ENCODE data around the gene ETFB. TPM values are rescaled to one million over a fixed set of nuclear protein-coding genes. Genes with fewer than 3 reads are reported as not detected.

ETFB gene
- total RNA-seq, 4 donors from 2014 or later, result 125 to 305 (median 154) TPM

GRCh38 chr19:51357952-51358351, 8.2 kb downstream of the ETFB start:
- no peak overlapping the region for H3K27ac ChIP-seq
- no peaks in the 10 kb centered on the region for H3K9me3 ChIP-seq
- no peak overlapping the region for H3K4me3 ChIP-seq
- peaks cover 0 to 5% (median 0%) of the 10 kb centered on the region in 3 donors for H3K36me3 ChIP-seq
- H3K4me1 ChIP-seq, result peaks cover 0 to 7% (median 4%) of the 10 kb centered on the region in 4 donors
- no peak for DNase-seq
- TF ChIP-seq CTCF (IDR thresholded peaks at IDR 0.05), result no peak
- no peak for TF ChIP-seq POLR2A (IDR thresholded peaks at IDR 0.05)
- no peaks in the 10 kb centered on the region for H3K27me3 ChIP-seq

- Histone ChIP-seq H3K36me3 (peaks cover 0 to 22% (median 0%) of the 10 kb centered on the region in 3 donors), H3K27me3 (no peaks in the 10 kb centered on the region), H3K4me1 (no peaks in the 10 kb centered on the region), H3K9me3 (no peaks in the 10 kb centered on the region), H3K27ac (no peak overlapping the region), H3K4me3 (no peak overlapping the region)
- no peak for DNase-seq
- no peak for TF ChIP-seq CTCF (IDR thresholded peaks at IDR 0.05)
- TF ChIP-seq POLR2A (IDR thresholded peaks at IDR 0.05), result no peak
These were observed 9.9 kb downstream of the ETFB start for GRCh38 chr19:51356159-51356801.

GRCh38 chr19:51354742-51355148, 11.4 kb downstream of the ETFB start:
- H3K27ac ChIP-seq, result no peak overlapping the region
- no peaks in the 10 kb centered on the region for H3K27me3 ChIP-seq
- no peaks in the 10 kb centered on the region for H3K4me1 ChIP-seq
- H3K4me3 ChIP-seq, result no peak overlapping the region
- H3K9me3 ChIP-seq, result no peaks in the 10 kb centered on the region
- TF ChIP-seq CTCF (IDR thresholded peaks at IDR 0.05) (no peak), POLR2A (IDR thresholded peaks at IDR 0.05) (no peak)
- H3K36me3 ChIP-seq, result peaks cover 0 to 34% (median 0%) of the 10 kb centered on the region in 3 donors
- no peak for DNase-seq

- DNase-seq, result no peak
- H3K27ac ChIP-seq, result no peak overlapping the region
- no peaks in the 10 kb centered on the region for H3K27me3 ChIP-seq
- peaks cover 0 to 38% (median 0%) of the 10 kb centered on the region in 3 donors for H3K36me3 ChIP-seq
- H3K9me3 ChIP-seq, result no peaks in the 10 kb centered on the region
- H3K4me3 ChIP-seq, result no peak overlapping the region
- H3K4me1 ChIP-seq, result no peaks in the 10 kb centered on the region
- TF ChIP-seq CTCF (IDR thresholded peaks at IDR 0.05), result no peak
- TF ChIP-seq POLR2A (IDR thresholded peaks at IDR 0.05), result no peak
These were observed 12.0 kb downstream of the ETFB start for GRCh38 chr19:51354103-51354741.

- no peaks in the 10 kb centered on the region for H3K27me3 ChIP-seq
- no peaks in the 10 kb centered on the region for H3K4me1 ChIP-seq
- no peak overlapping the region for H3K27ac ChIP-seq
- H3K9me3 ChIP-seq, result no peaks in the 10 kb centered on the region
- TF ChIP-seq CTCF (IDR thresholded peaks at IDR 0.05) (no peak), POLR2A (IDR thresholded peaks at IDR 0.05) (no peak)
- H3K4me3 ChIP-seq, result no peak overlapping the region
- no peak for DNase-seq
- peaks cover 0 to 38% (median 0%) of the 10 kb centered on the region in 3 donors for H3K36me3 ChIP-seq
These were observed 13.3 kb downstream of the ETFB start for GRCh38 chr19:51352783-51353360.
